HG02870 (cell line): ENCODE measurements around the gene DEDD2.

Experiments
- ATAC-seq: cut with Tn5 transposase; IDR thresholded peaks from one replicate; pipeline ENCODE4 v1.9.1; 2021; ENCODE audit warnings: mild to moderate bottlenecking, moderate library complexity; ENCODE audit not compliant: unreplicated experiment

DEDD2 gene

DNA sequence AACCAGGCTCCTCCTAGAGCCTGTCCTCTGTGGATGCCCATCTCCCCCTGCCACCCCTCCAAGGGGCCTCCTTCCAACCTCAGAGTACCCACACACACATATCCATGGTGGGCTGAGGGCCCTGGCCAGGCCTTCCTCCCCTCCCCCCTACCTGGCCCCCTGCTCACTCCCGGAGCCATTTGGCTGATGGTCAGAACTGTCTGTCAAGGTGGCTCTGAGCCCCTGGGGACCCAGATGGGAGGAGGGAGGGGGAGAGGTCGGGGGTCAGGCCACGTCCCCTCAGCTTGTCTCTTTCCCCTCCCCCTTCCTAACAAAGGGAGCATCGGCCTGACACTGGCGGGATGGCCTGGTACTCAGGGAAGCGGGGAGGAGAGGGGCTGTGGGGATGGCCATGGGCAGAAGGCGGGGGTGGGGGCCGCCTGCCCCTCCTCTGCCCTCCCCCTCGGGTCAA, 66.5 kb downstream of the DEDD2 start:
- ATAC-seq = no peak

DNA sequence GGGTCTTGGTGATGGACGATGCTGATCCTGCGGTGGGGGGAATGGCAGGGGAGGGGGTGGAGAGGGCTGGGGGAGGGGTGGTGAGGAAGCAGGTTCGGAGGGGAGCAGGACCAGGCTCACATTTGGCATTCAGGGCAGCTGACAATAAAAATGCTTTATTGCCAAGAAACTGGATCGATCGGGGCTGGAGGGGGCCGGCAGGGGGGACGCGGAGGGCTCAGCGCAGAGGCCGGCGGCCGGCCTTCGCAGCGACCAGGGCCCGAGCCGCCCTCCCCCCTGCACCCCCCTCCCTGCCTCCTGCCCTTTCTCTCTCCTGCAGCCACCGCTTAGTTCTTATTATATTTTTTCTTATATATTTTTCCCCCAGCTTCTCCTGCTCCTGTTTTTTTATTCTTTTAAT, 67.1 kb downstream of the DEDD2 start:
- ATAC-seq = no peak

DNA sequence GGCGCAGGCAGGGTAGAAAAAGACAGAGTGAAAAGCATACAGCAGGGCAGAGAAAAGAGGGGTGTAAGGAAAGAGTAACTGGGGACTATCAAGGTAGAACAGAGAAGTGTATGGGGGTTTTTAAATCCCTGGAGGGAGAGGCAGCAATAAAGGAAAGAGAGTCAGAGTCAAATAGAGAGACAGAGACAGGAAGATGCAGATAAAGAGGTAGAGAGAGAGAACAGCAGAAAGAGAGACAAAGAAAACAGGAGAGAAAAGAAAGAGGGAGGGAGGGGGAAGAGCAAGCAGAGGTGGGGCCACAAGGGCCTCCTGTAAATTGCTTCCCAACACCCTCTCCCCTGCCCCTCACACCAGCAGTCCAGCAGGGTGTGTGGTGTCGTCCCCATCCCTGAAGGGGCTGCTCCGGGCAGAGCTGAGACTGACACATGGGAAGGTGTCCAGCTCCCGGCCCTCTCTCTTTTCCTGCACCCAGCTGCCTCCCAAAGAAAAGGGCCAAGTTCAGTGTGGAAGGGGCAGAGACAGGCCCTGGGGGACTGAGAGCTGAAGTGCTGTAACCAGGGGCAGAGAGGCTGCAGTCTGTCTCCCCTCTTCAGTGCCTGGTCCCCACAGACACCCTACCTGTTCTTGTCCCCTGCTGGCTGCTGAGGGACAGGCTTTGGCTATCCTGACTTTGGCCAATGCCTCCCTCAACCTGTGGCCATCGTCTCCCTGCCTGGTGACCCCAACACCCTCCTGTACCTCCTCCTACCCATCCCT, 67.9 kb downstream of the DEDD2 start:
- no peak for ATAC-seq
